NB4 (cell line): ENCODE data around the gene IQCK.

Source experiments
- MYC ChIP-seq: IDR thresholded peaks from 2 replicates; pipeline ENCODE4 v1.6.1; 2011; ENCODE audit warnings: low read depth, low read length
- POLR2A ChIP-seq: IDR thresholded peaks from 2 replicates; pipeline ENCODE4 v1.6.1; 2011; ENCODE audit warnings: mild to moderate bottlenecking; ENCODE audit not compliant: insufficient read length; ENCODE audit errors: extremely low read depth
- TF ChIP-seq, protein P1 (sequence below): IDR thresholded peaks from one replicate; pipeline ENCODE4 v1.5.1; 2012; ENCODE audit warnings: low read depth, low read length
- TF ChIP-seq, protein P2 (sequence below): IDR thresholded peaks from 2 replicates; pipeline ENCODE4 v1.6.1; 2011; ENCODE audit warnings: low read depth, low read length

DNA sequence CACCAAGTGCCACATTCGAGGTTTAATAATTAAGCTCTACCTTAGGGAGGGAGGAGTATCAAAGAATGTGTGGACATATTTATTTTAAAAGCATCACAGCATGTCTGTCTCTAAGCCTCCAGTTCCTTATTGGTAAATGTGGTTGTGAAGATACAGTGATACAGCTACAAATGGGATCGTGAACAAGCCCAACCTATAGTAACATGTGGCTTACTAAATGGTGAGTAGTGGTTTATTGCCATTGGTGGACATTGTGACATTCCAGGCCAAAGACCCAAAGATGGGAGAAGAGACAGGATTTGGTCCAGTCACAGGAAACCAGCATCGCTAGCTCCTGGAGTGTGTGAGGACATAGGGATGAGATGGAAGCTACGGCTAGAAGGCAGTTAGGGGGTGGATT, 51.2 kb downstream of the IQCK start:
- TF ChIP-seq, protein P1, sequence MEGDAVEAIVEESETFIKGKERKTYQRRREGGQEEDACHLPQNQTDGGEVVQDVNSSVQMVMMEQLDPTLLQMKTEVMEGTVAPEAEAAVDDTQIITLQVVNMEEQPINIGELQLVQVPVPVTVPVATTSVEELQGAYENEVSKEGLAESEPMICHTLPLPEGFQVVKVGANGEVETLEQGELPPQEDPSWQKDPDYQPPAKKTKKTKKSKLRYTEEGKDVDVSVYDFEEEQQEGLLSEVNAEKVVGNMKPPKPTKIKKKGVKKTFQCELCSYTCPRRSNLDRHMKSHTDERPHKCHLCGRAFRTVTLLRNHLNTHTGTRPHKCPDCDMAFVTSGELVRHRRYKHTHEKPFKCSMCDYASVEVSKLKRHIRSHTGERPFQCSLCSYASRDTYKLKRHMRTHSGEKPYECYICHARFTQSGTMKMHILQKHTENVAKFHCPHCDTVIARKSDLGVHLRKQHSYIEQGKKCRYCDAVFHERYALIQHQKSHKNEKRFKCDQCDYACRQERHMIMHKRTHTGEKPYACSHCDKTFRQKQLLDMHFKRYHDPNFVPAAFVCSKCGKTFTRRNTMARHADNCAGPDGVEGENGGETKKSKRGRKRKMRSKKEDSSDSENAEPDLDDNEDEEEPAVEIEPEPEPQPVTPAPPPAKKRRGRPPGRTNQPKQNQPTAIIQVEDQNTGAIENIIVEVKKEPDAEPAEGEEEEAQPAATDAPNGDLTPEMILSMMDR: no peak
- TF ChIP-seq POLR2A: no peak
- TF ChIP-seq MYC: no peak
- TF ChIP-seq, protein P2, sequence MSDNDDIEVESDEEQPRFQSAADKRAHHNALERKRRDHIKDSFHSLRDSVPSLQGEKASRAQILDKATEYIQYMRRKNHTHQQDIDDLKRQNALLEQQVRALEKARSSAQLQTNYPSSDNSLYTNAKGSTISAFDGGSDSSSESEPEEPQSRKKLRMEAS: no peak
